ENCODE measurements around the gene PTPRE. TPM values are rescaled to one million over a fixed set of nuclear protein-coding genes. Genes with fewer than 3 reads are reported as not detected.

Gene PTPRE
- total and polyA plus RNA-seq, 9 donors, result 3.3 to 6.3 (median 4.4) TPM

GRCh38 chr10:127923646-127924045, 16.7 kb downstream of the PTPRE start:
- Histone ChIP-seq H3K27me3 (ENCODE audit: control insufficient read depth, insufficient read depth, low read length) (no peaks in the 10 kb centered on the region), H3K9me3 (replicated peaks; ENCODE audit: control insufficient read depth, low read depth, low read length) (no peaks in the 10 kb centered on the region), H3K36me3 (ENCODE audit: control insufficient read depth, insufficient read depth, low read length) (no peaks in the 10 kb centered on the region), H3K27ac (ENCODE audit: low read length) (peak overlapping the region; percentile 85), H3K4me3 (ENCODE audit: low read length) (no peak overlapping the region), H3K4me1 (ENCODE audit: control insufficient read depth, insufficient read depth, low read length) (peaks cover 46% of the 10 kb centered on the region)
- DNase-seq, result no peak
- no CpG with 5 or more reads among the region's 1 CpG for WGBS (ENCODE audit: insufficient coverage)

GRCh38 chr10:127925471-127926207, 18.7 kb downstream of the PTPRE start:
- 73% methylated on average over 3 of the region's 6 CpGs for WGBS (ENCODE audit: insufficient coverage)
- H3K27ac ChIP-seq (ENCODE audit: low read length), result peak overlapping the region; percentile 18
- no peaks in the 10 kb centered on the region for H3K27me3 ChIP-seq (ENCODE audit: control insufficient read depth, insufficient read depth, low read length)
- no peaks in the 10 kb centered on the region for H3K9me3 ChIP-seq (replicated peaks; ENCODE audit: control insufficient read depth, low read depth, low read length)
- DNase-seq, result no peak
- no peak overlapping the region for H3K4me3 ChIP-seq (ENCODE audit: low read length)
- H3K36me3 ChIP-seq (ENCODE audit: control insufficient read depth, insufficient read depth, low read length), result no peaks in the 10 kb centered on the region
- H3K4me1 ChIP-seq (ENCODE audit: control insufficient read depth, insufficient read depth, low read length), result peaks cover 33% of the 10 kb centered on the region

- peaks cover 29% of the 10 kb centered on the region for H3K4me1 ChIP-seq (ENCODE audit: control insufficient read depth, insufficient read depth, low read length)
- H3K27me3 ChIP-seq (ENCODE audit: control insufficient read depth, insufficient read depth, low read length), result no peaks in the 10 kb centered on the region
- no peaks in the 10 kb centered on the region for H3K36me3 ChIP-seq (ENCODE audit: control insufficient read depth, insufficient read depth, low read length)
- peak; percentile 49 for DNase-seq
- no peak overlapping the region for H3K4me3 ChIP-seq (ENCODE audit: low read length)
- H3K9me3 ChIP-seq (replicated peaks; ENCODE audit: control insufficient read depth, low read depth, low read length), result no peaks in the 10 kb centered on the region
- H3K27ac ChIP-seq (ENCODE audit: low read length), result peak overlapping the region; percentile 53
- WGBS (ENCODE audit: insufficient coverage), result 90% methylated on average over 6 of the region's 8 CpGs
These were observed 19.6 kb downstream of the PTPRE start for GRCh38 chr10:127926455-127926854.

GRCh38 chr10:127928021-127928806, 21.3 kb downstream of the PTPRE start:
- DNase-seq, result peak; percentile 20
- 60% methylated on average over 3 of the region's 10 CpGs for WGBS (ENCODE audit: insufficient coverage)
- H3K4me1 ChIP-seq (ENCODE audit: control insufficient read depth, insufficient read depth, low read length), result peaks cover 11% of the 10 kb centered on the region
- H3K27ac ChIP-seq (ENCODE audit: low read length), result no peak overlapping the region
- peaks cover 2% of the 10 kb centered on the region for H3K9me3 ChIP-seq (replicated peaks; ENCODE audit: control insufficient read depth, low read depth, low read length)
- no peaks in the 10 kb centered on the region for H3K27me3 ChIP-seq (ENCODE audit: control insufficient read depth, insufficient read depth, low read length)
- H3K4me3 ChIP-seq (ENCODE audit: low read length), result no peak overlapping the region
- no peaks in the 10 kb centered on the region for H3K36me3 ChIP-seq (ENCODE audit: control insufficient read depth, insufficient read depth, low read length)

- no peak overlapping the region for H3K27ac ChIP-seq (ENCODE audit: low read length)
- H3K36me3 ChIP-seq (ENCODE audit: control insufficient read depth, insufficient read depth, low read length), result no peaks in the 10 kb centered on the region
- no peak for DNase-seq
- H3K4me1 ChIP-seq (ENCODE audit: control insufficient read depth, insufficient read depth, low read length), result peaks cover 13% of the 10 kb centered on the region
- 86% methylated on average over 12 of the region's 15 CpGs for WGBS (ENCODE audit: insufficient coverage)
- H3K4me3 ChIP-seq (ENCODE audit: low read length), result no peak overlapping the region
- no peaks in the 10 kb centered on the region for H3K27me3 ChIP-seq (ENCODE audit: control insufficient read depth, insufficient read depth, low read length)
- peaks cover 2% of the 10 kb centered on the region for H3K9me3 ChIP-seq (replicated peaks; ENCODE audit: control insufficient read depth, low read depth, low read length)
These were observed 25.8 kb downstream of the PTPRE start for GRCh38 chr10:127932521-127933270.

GRCh38 chr10:127933271-127933670, 26.4 kb downstream of the PTPRE start:
- H3K9me3 ChIP-seq (replicated peaks; ENCODE audit: control insufficient read depth, low read depth, low read length), result peaks cover 2% of the 10 kb centered on the region
- WGBS (ENCODE audit: insufficient coverage), result no CpG with 5 or more reads among the region's 5 CpGs
- H3K36me3 ChIP-seq (ENCODE audit: control insufficient read depth, insufficient read depth, low read length), result no peaks in the 10 kb centered on the region
- no peak overlapping the region for H3K4me3 ChIP-seq (ENCODE audit: low read length)
- no peak overlapping the region for H3K27ac ChIP-seq (ENCODE audit: low read length)
- peaks cover 13% of the 10 kb centered on the region for H3K4me1 ChIP-seq (ENCODE audit: control insufficient read depth, insufficient read depth, low read length)
- no peaks in the 10 kb centered on the region for H3K27me3 ChIP-seq (ENCODE audit: control insufficient read depth, insufficient read depth, low read length)
- no peak for DNase-seq

GRCh38 chr10:127934383-127934782, 27.5 kb downstream of the PTPRE start:
- 94% methylated on average over 11 of the region's 14 CpGs for WGBS (ENCODE audit: insufficient coverage)

GRCh38 chr10:127935071-127935561, 28.2 kb downstream of the PTPRE start:
- H3K27ac ChIP-seq (ENCODE audit: low read length), result peak overlapping the region; percentile 38
- H3K4me3 ChIP-seq (ENCODE audit: low read length), result no peak overlapping the region
- DNase-seq, result peak; percentile 78
- peaks cover 2% of the 10 kb centered on the region for H3K9me3 ChIP-seq (replicated peaks; ENCODE audit: control insufficient read depth, low read depth, low read length)
- H3K27me3 ChIP-seq (ENCODE audit: control insufficient read depth, insufficient read depth, low read length), result no peaks in the 10 kb centered on the region
- peaks cover 13% of the 10 kb centered on the region for H3K4me1 ChIP-seq (ENCODE audit: control insufficient read depth, insufficient read depth, low read length)
- H3K36me3 ChIP-seq (ENCODE audit: control insufficient read depth, insufficient read depth, low read length), result no peaks in the 10 kb centered on the region
- WGBS (ENCODE audit: insufficient coverage), result 70% methylated on average over 16 of the region's 16 CpGs

More at GRCh38 chr10:127934383-127934782, 27.5 kb downstream of the PTPRE start:
- Histone ChIP-seq H3K4me1 (ENCODE audit: control insufficient read depth, insufficient read depth, low read length) (peaks cover 13% of the 10 kb centered on the region), H3K9me3 (replicated peaks; ENCODE audit: control insufficient read depth, low read depth, low read length) (peaks cover 2% of the 10 kb centered on the region), H3K27ac (ENCODE audit: low read length) (no peak overlapping the region), H3K36me3 (ENCODE audit: control insufficient read depth, insufficient read depth, low read length) (no peaks in the 10 kb centered on the region), H3K27me3 (ENCODE audit: control insufficient read depth, insufficient read depth, low read length) (no peaks in the 10 kb centered on the region), H3K4me3 (ENCODE audit: low read length) (no peak overlapping the region)
- no peak for DNase-seq

GRCh38 chr10:127937069-127937468, 30.2 kb downstream of the PTPRE start:
- Histone ChIP-seq H3K36me3 (ENCODE audit: control insufficient read depth, insufficient read depth, low read length) (no peaks in the 10 kb centered on the region), H3K27me3 (ENCODE audit: control insufficient read depth, insufficient read depth, low read length) (no peaks in the 10 kb centered on the region), H3K27ac (ENCODE audit: low read length) (no peak overlapping the region), H3K4me3 (ENCODE audit: low read length) (no peak overlapping the region), H3K4me1 (ENCODE audit: control insufficient read depth, insufficient read depth, low read length) (peaks cover 13% of the 10 kb centered on the region), H3K9me3 (replicated peaks; ENCODE audit: control insufficient read depth, low read depth, low read length) (peaks cover 2% of the 10 kb centered on the region)
- DNase-seq, result no peak
